Measurements from ENCODE around the gene RUBCN.

GRCh38 chr3:197680955-197681521, 55.7 kb downstream of the RUBCN start:
- TF ChIP-seq, protein P1, sequence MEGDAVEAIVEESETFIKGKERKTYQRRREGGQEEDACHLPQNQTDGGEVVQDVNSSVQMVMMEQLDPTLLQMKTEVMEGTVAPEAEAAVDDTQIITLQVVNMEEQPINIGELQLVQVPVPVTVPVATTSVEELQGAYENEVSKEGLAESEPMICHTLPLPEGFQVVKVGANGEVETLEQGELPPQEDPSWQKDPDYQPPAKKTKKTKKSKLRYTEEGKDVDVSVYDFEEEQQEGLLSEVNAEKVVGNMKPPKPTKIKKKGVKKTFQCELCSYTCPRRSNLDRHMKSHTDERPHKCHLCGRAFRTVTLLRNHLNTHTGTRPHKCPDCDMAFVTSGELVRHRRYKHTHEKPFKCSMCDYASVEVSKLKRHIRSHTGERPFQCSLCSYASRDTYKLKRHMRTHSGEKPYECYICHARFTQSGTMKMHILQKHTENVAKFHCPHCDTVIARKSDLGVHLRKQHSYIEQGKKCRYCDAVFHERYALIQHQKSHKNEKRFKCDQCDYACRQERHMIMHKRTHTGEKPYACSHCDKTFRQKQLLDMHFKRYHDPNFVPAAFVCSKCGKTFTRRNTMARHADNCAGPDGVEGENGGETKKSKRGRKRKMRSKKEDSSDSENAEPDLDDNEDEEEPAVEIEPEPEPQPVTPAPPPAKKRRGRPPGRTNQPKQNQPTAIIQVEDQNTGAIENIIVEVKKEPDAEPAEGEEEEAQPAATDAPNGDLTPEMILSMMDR (IDR thresholded peaks at IDR 0.05; ENCODE audit: insufficient read depth, low read depth, low read length) = no peak
- TF ChIP-seq EZH2 (IDR thresholded peaks at IDR 0.05; ENCODE audit: insufficient read depth, low read length) = no peak

All from astrocyte (in vitro differentiated cells and primary cell).